GM11168 (cell line): ENCODE measurements around the gene PDLIM1.
"Not testable (repeated sequence)": the region's sequence is repeated elsewhere in the genome, so short reads cannot be mapped to it uniquely, and the experiment has no call there.

Source experiments
- in situ Hi-C: fragments of 300-500 bp; cut with MboI; formaldehyde crosslinking; loops from one replicate; pipeline ENCODE4 v1.12.0; 2022; ENCODE audit warnings: low sequenced_read_pairs; ENCODE audit not compliant: unreplicated experiment

PDLIM1 gene

DNA sequence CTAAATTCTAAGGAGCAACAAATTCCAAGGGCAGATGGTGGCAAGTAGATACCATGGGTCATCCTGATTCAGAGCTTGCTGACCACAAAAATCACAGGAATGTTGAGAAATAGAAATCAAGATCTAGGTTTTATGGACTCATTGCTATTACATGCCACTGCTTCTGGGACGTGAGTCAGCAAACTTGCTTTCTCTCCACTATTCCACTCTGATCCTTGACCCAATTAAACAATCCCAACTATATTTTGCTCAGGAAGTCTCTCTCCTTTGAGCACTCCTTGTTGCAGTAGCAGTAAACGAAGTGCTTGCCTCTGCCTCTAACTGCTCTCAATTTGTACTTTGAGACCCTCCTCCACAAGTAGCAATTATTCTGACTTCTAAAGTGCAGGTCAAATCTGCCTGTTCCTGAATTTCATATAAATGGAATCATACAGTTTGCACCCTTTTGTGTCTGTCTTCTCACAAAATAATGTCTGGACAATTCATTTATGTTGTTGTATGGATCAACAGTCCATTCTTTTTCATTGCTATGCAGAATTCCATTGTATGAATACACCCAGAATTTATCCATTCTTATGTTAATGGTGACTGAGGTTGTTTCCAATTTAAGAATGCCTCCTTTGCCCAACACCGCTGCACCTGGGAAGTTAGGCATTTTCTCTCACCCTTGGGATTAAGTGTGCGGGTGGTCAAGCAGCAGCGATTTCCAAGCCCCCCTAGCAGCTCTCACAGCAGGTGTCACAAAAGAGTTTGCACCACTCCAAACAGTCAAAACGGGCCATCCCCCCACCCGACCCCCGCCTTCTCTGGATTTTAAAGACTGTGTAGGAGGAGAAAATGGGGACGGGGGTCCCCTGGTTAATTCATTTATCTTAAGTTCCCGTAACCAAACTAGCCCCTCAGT is 60.8 kb downstream of the PDLIM1 start:
- in situ Hi-C loops, result no loop called here

GRCh38 chr10:95228934-95229723 is 61.7 kb downstream of the PDLIM1 start:
- in situ Hi-C loops, result not testable (repeated sequence)

DNA sequence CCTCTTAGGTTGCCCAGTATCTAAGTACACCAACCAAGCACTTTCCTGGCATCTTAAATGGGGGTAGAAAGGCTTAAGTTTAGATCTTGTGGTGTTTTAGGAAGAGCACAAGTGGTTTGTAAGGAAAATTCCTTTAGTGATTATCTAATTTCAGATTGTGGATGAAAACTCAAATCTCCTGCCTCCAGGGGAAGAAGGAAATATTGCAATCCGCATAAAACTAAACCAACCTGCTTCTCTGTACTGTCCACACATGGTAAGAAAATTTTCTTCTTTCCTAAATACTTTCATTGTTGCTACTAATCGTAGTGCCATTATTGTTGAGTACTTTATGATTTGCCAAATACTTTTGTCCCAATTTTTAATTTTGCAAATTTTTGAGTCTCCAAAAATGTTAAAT is 65.7 kb downstream of the PDLIM1 start:
- in situ Hi-C loops, result no loop called here

GRCh38 chr10:95221124-95221523 is 69.7 kb downstream of the PDLIM1 start:
- in situ Hi-C loops, result no loop called here

- in situ Hi-C loops, result no loop called here
These were observed 70.3 kb downstream of the PDLIM1 start for GRCh38 chr10:95220539-95220938.

GRCh38 chr10:95217476-95217875 is 73.3 kb downstream of the PDLIM1 start:
- in situ Hi-C loops, result no loop called here

- in situ Hi-C loops, result no loop called here
These were observed 76.0 kb downstream of the PDLIM1 start for GRCh38 chr10:95214793-95215192.

GRCh38 chr10:95214369-95214768 is 76.4 kb downstream of the PDLIM1 start:
- in situ Hi-C loops, result no loop called here

DNA sequence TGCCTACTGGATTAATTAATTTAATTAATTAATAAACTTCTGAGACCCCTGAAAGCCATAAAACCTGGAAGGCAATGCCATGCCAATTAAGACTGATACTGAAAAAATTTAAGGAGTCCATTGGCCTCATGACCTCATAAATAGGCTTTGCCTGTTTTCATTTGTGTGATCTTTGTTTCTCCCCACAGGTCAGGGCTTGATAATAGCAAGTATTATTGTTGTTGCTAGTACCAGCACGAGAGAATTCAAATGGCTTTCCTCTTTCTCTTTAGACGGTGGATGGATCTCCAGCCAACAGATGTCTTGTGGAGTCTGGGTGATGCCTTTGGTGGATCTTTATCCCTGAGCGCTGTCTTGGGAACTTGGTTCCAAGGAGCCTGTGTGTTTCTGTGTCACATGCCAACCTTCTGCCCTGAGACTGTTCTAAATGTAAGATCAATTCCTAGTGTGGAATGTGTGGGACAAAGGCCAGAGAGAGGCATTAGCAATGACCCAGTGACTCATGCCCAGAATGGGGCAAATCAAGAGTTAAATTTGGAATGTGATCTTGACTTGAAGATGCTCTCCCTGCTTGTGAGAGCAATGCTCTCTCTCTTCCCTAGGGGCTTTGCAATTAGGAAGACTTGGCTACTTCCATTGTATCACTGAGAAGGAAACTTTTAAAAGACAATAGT is 79.1 kb downstream of the PDLIM1 start:
- in situ Hi-C loops, result no loop called here

DNA sequence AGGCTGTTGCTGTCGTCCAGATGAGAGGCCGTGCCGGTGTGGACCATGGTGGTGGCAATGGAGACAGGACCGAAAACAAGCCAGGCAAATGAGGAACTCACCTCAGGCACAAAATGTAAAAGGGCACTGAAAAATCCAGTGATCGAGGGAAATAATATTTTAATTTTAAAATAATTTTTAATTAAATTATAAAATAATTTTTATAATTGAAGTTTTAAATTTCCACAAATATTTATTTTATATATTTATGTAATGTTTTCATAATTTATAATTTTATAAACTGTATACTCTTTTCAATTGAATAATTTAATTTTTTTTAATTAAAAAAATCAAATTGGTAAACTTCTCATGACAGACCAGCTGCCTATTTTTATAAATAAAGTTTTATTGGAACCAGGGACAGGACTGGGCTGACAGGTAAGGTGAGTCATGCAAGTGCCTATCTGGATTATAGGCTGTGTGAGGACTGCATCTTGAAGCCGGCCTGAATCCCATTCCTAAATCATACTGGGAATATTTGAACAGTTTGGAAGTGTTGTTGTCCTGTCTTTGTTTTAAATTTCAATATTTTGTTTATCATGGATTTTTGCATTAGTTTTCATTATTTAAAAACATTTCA is 81.2 kb downstream of the PDLIM1 start:
- in situ Hi-C loops, result no loop called here

GRCh38 chr10:95208702-95209391 is 82.0 kb downstream of the PDLIM1 start:
- in situ Hi-C loops, result no loop called here

- in situ Hi-C loops, result not testable (repeated sequence)
These were observed 87.9 kb downstream of the PDLIM1 start for GRCh38 chr10:95202865-95203264.

- in situ Hi-C loops, result no loop called here
These were observed 89.1 kb downstream of the PDLIM1 start for GRCh38 chr10:95201736-95202135.

DNA sequence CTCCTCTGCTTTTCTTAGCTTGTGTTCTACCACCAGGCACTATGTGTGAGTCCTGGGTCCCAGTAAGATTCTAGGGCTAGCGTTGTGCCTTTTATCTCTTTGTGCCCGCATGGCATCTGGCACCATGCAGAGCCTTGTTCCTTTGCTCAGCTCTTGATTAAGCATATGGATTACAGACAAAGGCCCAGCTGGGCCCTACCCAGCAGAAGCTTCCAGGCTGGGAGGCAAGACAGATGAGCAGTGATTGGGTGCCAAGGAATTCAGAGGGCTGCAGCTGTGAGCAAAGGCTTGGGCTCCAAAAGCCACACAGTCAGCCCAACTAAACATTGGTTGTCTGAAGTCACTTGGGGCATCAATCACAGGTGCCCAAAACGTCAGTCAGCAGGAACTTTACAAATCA is 94.8 kb downstream of the PDLIM1 start:
- in situ Hi-C loops, result no loop called here

DNA sequence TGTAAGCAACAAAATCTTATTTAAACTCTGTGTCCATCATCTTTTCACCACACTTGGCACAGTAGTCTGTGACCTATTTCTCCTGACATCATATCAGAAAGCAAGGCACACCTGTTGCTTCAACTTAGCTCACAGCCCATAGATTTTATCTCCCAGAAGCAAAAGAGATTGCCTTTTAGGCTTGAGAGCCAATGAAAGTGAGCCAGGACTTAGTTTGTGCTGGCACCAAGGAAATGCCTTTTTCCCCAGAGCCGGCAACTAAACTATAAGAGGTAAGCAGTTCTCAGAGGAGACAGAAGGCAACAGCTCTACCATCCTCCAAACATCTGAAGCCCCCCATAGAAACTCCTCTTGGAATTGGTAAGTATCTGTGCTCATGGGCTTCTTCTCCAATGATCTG is 96.9 kb downstream of the PDLIM1 start, which contains the start of gene ACSM6:
TSS of gene ACSM6 (plus strand) at position 295 of the 400 bp plus-strand sequence. CDS start 248 bp downstream, outside the sequence.
- in situ Hi-C loops, result no loop called here

- in situ Hi-C loops, result no loop called here
These were observed 102.2 kb downstream of the PDLIM1 start for GRCh38 chr10:95188593-95188992.

DNA sequence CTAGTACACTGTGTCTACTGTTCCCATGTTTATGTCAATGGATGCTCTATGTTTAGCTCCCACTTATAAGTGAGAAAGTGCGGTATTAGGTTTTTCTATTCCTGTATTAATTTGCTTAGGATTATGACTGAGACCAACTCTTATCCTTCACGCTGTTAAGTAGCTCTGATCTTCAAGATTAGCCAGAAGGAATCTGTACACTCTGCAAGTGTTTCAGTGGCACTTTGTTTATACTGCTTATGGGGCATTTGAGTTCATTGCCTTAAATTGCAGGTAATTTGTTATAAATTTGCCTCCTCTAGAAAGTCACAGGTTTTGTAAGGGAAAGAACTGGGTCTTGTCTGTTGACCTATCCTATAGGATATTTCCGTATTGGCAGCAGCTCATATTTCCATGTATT is 103.2 kb downstream of the PDLIM1 start:
- in situ Hi-C loops, result no loop called here
